SH-SY5Y (cell line): ENCODE data around the gene TIMMDC1.
A peak's percentile ranks its signal among the peaks of the same experiment; 100 is the strongest.

Experiments used
- GATA2 ChIP-seq: IDR thresholded peaks from 2 replicates; pipeline ENCODE4 v1.6.1; 2011; ENCODE audit warnings: mild to moderate bottlenecking, low read depth, low read length
- GATA3 ChIP-seq: IDR thresholded peaks from 2 replicates; pipeline ENCODE4 v1.6.1; 2011; ENCODE audit warnings: low read depth, mild to moderate bottlenecking, low read length, moderate library complexity

The TIMMDC1 gene

GRCh38 chr3:119498186-119499011 lies at the start of gene TIMMDC1:
Gene TIMMDC1 (plus strand): TSS chr3:119498547. CDS start chr3:119498734, 187 bp downstream.
- TF ChIP-seq GATA3 = no peak
- no peak for TF ChIP-seq GATA2

GRCh38 chr3:119453822-119454221 lies 44.5 kb upstream of the TIMMDC1 start:
- no peak for TF ChIP-seq GATA3
- no peak for TF ChIP-seq GATA2

GRCh38 chr3:119456469-119456868 lies 41.9 kb upstream of the TIMMDC1 start:
- TF ChIP-seq GATA3 (no peak), GATA2 (no peak)

GRCh38 chr3:119457246-119457645 lies 41.1 kb upstream of the TIMMDC1 start:
- TF ChIP-seq GATA3 (no peak), GATA2 (no peak)

GRCh38 chr3:119463171-119464169 lies 34.9 kb upstream of the TIMMDC1 start, which contains the start of gene TMEM39A:
Gene TMEM39A (minus strand): TSS chr3:119463615. CDS start chr3:119462074, 1,541 bp downstream.
- peak; percentile 3; the same call in 1 of the 2 replicates for TF ChIP-seq GATA2
- TF ChIP-seq GATA3 = no peak

GRCh38 chr3:119468041-119468440 lies 30.3 kb upstream of the TIMMDC1 start:
- TF ChIP-seq GATA3 = no peak
- no peak for TF ChIP-seq GATA2

- TF ChIP-seq GATA2 (no peak), GATA3 (no peak)
Observed at GRCh38 chr3:119469418-119470189, 28.7 kb upstream of the TIMMDC1 start.

GRCh38 chr3:119470866-119471265 lies 27.5 kb upstream of the TIMMDC1 start:
- TF ChIP-seq GATA2 (no peak), GATA3 (no peak)

- no peak for TF ChIP-seq GATA2
- no peak for TF ChIP-seq GATA3
Observed at GRCh38 chr3:119481079-119481478, 17.3 kb upstream of the TIMMDC1 start.

GRCh38 chr3:119483101-119483500 lies 15.2 kb upstream of the TIMMDC1 start:
- no peak for TF ChIP-seq GATA3
- no peak for TF ChIP-seq GATA2

- no peak for TF ChIP-seq GATA2
- TF ChIP-seq GATA3 = no peak
Observed at GRCh38 chr3:119485563-119485962, 12.8 kb upstream of the TIMMDC1 start.

GRCh38 chr3:119490153-119490552 lies 8.2 kb upstream of the TIMMDC1 start:
- TF ChIP-seq GATA2 (no peak), GATA3 (no peak)

GRCh38 chr3:119492128-119492527 lies 6.2 kb upstream of the TIMMDC1 start:
- TF ChIP-seq GATA3 (no peak), GATA2 (no peak)
